Smooth muscle cell (in vitro differentiated cells): ENCODE results near the gene CRHR2. TPM values are rescaled to one million over a fixed set of nuclear protein-coding genes. Genes with fewer than 3 reads are reported as not detected.

Experiments used
- DNase-seq: peaks from one replicate; lab custom pipeline; 2025; ENCODE audit not compliant: unreplicated experiment; lab: John Stamatoyannopoulos, UW
- H2AFZ ChIP-seq: fragments of 200-600 bp; sonication (generic); 2 replicates; pipeline ENCODE4 v1.6.0; 2016; ENCODE audit warnings: antibody characterized with exemption, low read depth, mild to moderate bottlenecking
- H3F3A ChIP-seq: fragments of 200-600 bp; sonication (generic); 2 replicates; pipeline ENCODE4 v1.6.0; 2017; ENCODE audit warnings: antibody characterized with exemption, low read depth
- H3K27ac ChIP-seq: fragments of 200-600 bp; sonication (generic); 2 replicates; pipeline ENCODE4 v1.5.1; 2016; ENCODE audit warnings: low read depth, mild to moderate bottlenecking
- H3K27me3 ChIP-seq: fragments of 200-600 bp; sonication (generic); 2 replicates; pipeline ENCODE4 v1.6.1; 2016; ENCODE audit warnings: low read depth, mild to moderate bottlenecking
- H3K36me3 ChIP-seq: fragments of 200-600 bp; sonication (generic); 2 replicates; pipeline ENCODE4 v1.5.1; 2016; ENCODE audit warnings: low read depth
- H3K4me1 ChIP-seq: fragments of 200-600 bp; sonication (generic); 2 replicates; pipeline ENCODE4 v1.5.1; 2016; ENCODE audit warnings: low read depth
- H3K4me2 ChIP-seq: fragments of 200-600 bp; sonication (generic); 2 replicates; pipeline ENCODE4 v1.6.0; 2016; ENCODE audit warnings: mild to moderate bottlenecking
- H3K4me3 ChIP-seq: fragments of 200-600 bp; sonication (generic); 2 replicates; pipeline ENCODE4 v1.5.1; 2016; ENCODE audit warnings: mild to moderate bottlenecking
- H3K79me2 ChIP-seq: fragments of 200-600 bp; sonication (generic); 2 replicates; pipeline ENCODE4 v1.6.0; 2016; ENCODE audit warnings: low read depth, mild to moderate bottlenecking
- H3K9ac ChIP-seq: fragments of 200-600 bp; sonication (generic); 2 replicates; pipeline ENCODE4 v1.6.0; 2016; ENCODE audit warnings: low read depth
- H3K9me3 ChIP-seq: fragments of 200-600 bp; sonication (generic); replicated peaks from 2 replicates; pipeline ENCODE4 v1.5.1; 2016; ENCODE audit warnings: low read depth
- H4K20me1 ChIP-seq: fragments of 200-600 bp; sonication (generic); 2 replicates; pipeline ENCODE4 v1.6.0; 2016; ENCODE audit warnings: low read depth
- CTCF ChIP-seq: fragments of 200-600 bp; sonication (generic); IDR thresholded peaks from 2 replicates; pipeline ENCODE4 v1.5.1; 2017; ENCODE audit warnings: borderline replicate concordance, mild to moderate bottlenecking, antibody characterized with exemption; ENCODE audit not compliant: insufficient read depth, poor library complexity, severe bottlenecking
- WGBS: methylation state at CpG from one replicate; pipeline ENCODE4 v1.1.7; 2016; ENCODE audit warnings: low lambda C conversion rate; 5-methylcytosine and 5-hydroxymethylcytosine counted together
- polyA plus RNA-seq: library from polyadenylated mRNA; unstranded; fragments of >200 nt; fragmentation: Nextera tagmentation; extraction: Ambion mirVana; gene quantifications from 2 replicates; pipeline ENCODE4 v1.2.1, GENCODE V29; 2016
- total RNA-seq: library from RNA; depleted of rRNA; stranded (reverse); fragments of >200 nt; gene quantifications from 2 replicates; pipeline ENCODE4 v1.2.3, GENCODE V29; 2014

Gene CRHR2
- total and polyA plus RNA-seq, 2 experiments from 2014 or later = 0.16 TPM; not detected in 1

- Histone ChIP-seq H3K4me2 (no peak overlapping the region), H4K20me1 (no peaks in the 10 kb centered on the region), H3K9me3 (no peaks in the 10 kb centered on the region), H3F3A (no peaks in the 10 kb centered on the region), H3K4me3 (no peak overlapping the region), H3K79me2 (no peaks in the 10 kb centered on the region), H3K27ac (no peak overlapping the region), H3K36me3 (no peaks in the 10 kb centered on the region), H3K4me1 (no peaks in the 10 kb centered on the region), H3K9ac (no peak overlapping the region), H3K27me3 (no peaks in the 10 kb centered on the region), H2AFZ (no peak overlapping the region)
- 82% methylated on average over 16 of the region's 16 CpGs for WGBS
- DNase-seq = no peak
- TF ChIP-seq CTCF = no peak
Measured at GRCh38 chr7:30707391-30708357, 25.4 kb upstream of the CRHR2 start.

- Histone ChIP-seq H3K4me2 (no peak overlapping the region), H3F3A (no peaks in the 10 kb centered on the region), H3K9me3 (no peaks in the 10 kb centered on the region), H3K9ac (no peak overlapping the region), H3K27me3 (peaks cover 2% of the 10 kb centered on the region), H3K79me2 (no peaks in the 10 kb centered on the region), H3K36me3 (no peaks in the 10 kb centered on the region), H3K4me3 (no peak overlapping the region), H2AFZ (no peak overlapping the region), H3K4me1 (no peaks in the 10 kb centered on the region), H4K20me1 (no peaks in the 10 kb centered on the region), H3K27ac (no peak overlapping the region)
- 95% methylated on average over 6 of the region's 6 CpGs for WGBS
- DNase-seq = no peak
- TF ChIP-seq CTCF = no peak
Measured at GRCh38 chr7:30706908-30707307, 24.7 kb upstream of the CRHR2 start.

- Histone ChIP-seq H3K27ac (no peak overlapping the region), H3K9ac (no peak overlapping the region), H3K4me3 (no peak overlapping the region), H3K36me3 (no peaks in the 10 kb centered on the region), H3K27me3 (peaks cover 8% of the 10 kb centered on the region), H2AFZ (no peak overlapping the region), H3K4me2 (no peak overlapping the region), H3K4me1 (no peaks in the 10 kb centered on the region), H4K20me1 (no peaks in the 10 kb centered on the region), H3K79me2 (no peaks in the 10 kb centered on the region), H3K9me3 (no peaks in the 10 kb centered on the region), H3F3A (no peaks in the 10 kb centered on the region)
- no peak for DNase-seq
- WGBS = 89% methylated on average over 6 of the region's 6 CpGs
- TF ChIP-seq CTCF = no peak
Measured at GRCh38 chr7:30706316-30706715, 24.1 kb upstream of the CRHR2 start.
